SK-N-DZ (cell line): ENCODE data around the gene RSPH10B2. TPM values are rescaled to one million over a fixed set of nuclear protein-coding genes. Genes with fewer than 3 reads are reported as not detected.
"Not testable (repeated sequence)": the region's sequence is repeated elsewhere in the genome, so short reads cannot be mapped to it uniquely, and the experiment has no call there.

Experiments
- DNase-seq: peaks from one replicate; pipeline ENCODE4 v3.0.0-alpha.2; 2015; ENCODE audit warnings: low spot score
- polyA plus RNA-seq, 2 experiments: library from polyadenylated mRNA; depleted of rRNA; stranded (reverse); fragments of >200 nt; gene quantifications; 2 replicates each; pipeline ENCODE4 v1.2.3, GENCODE V29; 2014

Gene RSPH10B2
- not detected in 2 replicates for polyA plus RNA-seq (2014; cell fraction: cytosol; rRNA removed)
- 0.05 TPM in 1 of 2 replicates, not detected in the other for polyA plus RNA-seq (2014; cell fraction: nucleus; rRNA removed)

DNA sequence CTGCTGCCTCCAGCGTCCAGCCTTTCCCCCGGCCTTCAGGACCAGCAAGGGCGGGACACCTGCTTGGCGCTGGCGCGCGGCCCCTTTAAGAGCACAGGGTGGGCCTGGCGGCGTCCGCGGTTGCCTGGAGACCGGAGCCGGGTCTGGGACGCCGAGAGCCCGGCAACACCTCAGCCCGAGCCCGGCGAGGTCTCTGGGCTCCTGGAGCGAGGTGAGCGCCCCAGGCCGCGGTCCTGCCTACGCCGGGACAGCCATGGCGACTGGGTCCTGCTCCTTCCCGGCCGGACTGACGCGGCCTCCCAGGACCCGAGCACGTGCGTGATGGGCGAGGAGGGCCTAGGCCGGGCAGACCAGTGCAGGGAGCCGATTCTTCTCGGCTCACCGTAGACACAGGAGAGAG lies at the start of gene RSPH10B2:
Gene RSPH10B2, plus strand, starts transcription at position 140 of the 400 bp plus-strand sequence. CDS start 3,575 bp downstream, outside the sequence.
- not testable (repeated sequence) for DNase-seq

DNA sequence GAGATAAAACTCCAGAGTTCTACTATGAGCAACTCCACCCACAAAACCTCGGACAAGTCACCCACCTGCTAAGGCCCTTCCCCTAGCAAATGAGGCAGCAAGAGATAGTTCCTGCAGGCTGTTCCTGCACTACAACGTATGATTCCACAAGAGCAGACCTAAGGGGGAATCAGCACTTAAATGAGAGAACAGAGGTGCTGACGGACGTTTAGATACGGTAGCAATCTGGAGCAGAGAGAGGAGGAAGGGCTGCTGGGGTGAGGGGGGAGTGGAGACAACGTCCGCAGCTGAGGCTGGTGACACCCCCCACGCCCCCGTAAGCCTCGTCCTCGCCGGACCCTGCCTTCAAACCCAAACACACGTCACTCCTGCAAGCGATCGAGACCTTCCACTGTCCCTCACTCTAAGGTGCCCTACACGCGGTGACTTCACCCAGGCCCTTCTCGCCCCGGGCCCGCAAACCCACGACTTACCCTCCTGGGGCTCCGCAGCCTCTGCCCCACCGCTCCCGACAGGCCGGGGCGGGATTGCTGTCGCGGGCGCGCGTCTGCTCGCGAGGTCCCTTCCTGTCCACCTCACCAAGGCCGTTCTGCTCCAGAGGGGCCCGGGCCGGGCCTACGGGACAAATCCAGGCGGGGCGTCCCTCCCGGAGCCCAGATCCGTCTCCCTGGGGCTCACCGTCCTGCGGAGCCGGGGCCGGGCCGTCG lies 47.8 kb upstream of the RSPH10B2 start:
- peak; percentile 25 for DNase-seq

DNA sequence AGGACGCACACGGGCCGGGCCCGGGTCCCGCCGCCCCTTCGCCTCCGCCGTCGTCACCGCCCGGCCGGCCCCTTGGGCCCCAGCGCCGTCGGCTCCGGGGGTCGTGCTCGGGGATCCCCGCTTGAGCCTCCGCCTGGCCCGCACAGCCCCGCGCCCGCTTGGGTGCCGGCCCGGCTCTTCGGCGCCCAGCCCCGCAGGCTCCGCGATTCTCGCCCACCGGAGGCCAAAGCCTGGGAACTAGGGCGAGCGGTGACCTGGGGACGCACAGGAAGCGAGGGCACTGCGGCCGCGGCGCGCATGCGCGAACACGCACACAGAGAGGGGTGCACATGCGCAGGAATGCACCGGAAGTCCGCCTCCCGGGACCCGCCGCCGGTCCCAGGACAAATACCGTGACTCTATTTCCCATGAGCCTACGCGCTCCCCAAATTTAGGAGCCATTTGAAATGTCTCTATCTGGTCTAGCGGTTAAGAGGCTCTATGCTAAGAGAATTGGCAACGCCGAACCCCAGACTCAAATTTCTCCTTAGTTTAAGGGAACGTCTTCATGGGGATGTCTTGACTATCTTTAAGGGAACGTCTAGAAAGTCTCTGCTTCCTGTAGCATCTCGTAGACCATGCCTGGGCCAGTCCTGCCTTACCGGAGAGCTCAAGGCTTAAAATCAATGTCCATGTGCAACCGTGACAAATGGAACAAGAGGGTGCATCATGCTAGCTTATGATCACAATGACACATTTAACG lies 47.1 kb upstream of the RSPH10B2 start, which contains the start of gene ZNF12:
Gene ZNF12, minus strand, starts transcription at position 282 of the 742 bp plus-strand sequence. CDS start 1,774 bp downstream, outside the sequence.
- peak; percentile 95 for DNase-seq

DNA sequence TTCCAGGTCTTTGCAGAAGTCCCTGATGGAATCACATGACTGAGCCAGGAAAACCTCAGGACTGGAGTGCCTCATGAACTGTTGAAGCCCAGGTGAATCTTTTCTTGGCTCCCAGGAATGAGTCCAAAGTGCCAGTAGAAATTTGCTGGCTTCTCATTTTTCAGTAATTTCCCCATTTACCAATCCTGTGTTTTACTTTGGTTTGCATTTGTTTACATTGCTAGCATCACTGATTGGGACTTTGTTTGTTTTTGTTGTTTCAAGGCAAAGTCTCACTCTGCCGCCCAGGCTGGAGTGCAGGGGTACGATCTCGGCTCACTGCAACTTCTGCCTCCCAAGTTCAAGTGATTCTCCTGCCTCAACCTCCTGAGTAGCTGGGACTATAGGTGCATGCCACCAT lies 45.6 kb upstream of the RSPH10B2 start:
- DNase-seq = no peak

DNA sequence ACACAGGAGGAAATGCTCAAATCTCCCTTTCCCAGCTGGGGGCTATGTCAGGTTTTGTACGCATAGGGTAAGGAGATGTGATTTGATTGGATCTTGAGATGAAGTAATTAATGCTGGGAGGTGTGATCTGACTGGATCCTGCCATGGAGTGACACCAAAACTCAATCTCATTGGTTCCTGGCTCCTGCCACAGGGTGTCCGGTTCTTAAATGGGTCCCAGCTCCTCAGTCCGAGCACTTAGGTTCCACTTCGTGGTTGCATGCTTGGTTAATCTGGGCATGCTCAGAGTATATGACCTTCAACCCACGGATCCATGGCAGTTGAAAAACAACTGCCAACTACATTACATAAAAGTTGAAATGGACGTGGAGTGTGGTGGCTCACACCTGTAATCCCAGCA lies 44.1 kb upstream of the RSPH10B2 start:
- no peak for DNase-seq

DNA sequence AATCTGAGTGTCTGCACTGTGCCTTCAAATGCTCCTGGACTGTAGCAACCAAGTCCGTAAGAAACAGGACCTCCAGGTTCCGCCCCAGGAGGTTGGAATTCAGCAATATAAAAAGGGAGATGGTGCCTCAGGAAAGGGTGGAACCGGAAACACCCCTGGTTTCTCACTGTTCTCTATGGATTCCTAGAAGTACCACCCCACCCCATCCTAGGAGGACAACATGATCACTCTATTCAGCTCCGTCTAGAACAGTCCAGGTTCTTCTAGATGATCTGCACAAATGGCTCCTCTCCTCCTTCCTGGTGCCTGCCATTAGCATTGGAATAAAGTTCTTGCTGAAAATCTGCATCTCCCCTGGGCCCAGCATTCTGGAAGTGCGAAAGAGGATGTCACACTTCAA lies 39.5 kb upstream of the RSPH10B2 start:
- DNase-seq = no peak

DNA sequence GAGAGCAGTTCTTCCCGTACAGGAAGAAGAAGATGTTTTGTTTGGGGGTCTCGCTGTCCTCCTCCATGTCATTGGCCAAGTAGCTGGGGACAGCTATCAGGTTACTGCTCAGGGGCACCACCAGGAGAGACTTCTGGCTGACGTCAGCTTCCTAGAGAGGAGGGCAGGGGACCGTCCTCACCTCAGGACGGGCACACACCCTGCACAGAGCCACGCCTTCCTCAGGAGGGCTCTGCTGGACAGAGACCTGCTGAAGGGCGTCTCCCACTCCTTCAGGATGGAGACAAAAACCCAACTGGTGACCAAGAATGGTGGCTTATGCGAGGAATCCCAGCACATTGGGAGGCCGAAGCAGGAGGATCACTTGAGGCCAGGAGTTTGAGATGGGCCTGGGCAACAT lies 38.0 kb upstream of the RSPH10B2 start:
- not testable (repeated sequence) for DNase-seq

DNA sequence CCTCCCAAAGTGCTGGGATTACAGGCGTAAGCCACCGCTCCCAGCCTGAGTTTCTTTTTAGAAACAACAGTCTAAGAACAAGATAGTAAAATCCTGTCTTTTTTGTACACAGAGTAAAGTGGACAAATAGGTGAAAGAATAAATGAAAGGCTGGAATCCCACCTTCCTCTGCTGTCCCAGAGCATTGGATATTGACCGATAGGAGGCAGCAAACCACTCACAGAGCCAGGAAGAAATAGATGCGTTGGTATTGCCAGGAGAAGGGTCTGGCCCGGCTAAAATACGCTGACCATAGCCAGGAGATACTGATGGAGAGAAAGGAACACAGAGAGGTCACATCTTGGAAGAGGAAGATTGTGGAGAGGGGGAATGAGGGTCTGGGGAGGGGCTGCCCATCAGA lies 35.8 kb upstream of the RSPH10B2 start:
- DNase-seq = no peak

DNA sequence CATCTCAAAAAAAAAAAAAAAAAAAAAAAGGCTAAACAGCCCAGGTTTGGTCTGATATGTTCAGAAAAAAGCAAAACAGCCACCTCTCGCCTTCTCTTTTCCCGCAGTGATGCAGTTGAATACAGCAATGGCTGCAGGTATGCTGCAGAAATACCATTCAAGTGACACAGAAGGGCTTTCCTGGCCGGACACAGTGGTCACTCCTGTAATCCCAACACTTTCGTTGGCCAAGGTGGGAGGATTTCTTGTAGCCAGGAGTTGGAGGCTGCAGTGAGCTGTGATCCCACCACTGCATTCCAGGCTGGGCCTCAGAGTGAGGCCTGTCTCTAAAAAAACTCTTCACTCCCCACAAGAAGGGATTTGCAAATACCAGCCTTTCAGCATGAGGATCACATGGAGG lies 29.6 kb upstream of the RSPH10B2 start:
- not testable (repeated sequence) for DNase-seq

DNA sequence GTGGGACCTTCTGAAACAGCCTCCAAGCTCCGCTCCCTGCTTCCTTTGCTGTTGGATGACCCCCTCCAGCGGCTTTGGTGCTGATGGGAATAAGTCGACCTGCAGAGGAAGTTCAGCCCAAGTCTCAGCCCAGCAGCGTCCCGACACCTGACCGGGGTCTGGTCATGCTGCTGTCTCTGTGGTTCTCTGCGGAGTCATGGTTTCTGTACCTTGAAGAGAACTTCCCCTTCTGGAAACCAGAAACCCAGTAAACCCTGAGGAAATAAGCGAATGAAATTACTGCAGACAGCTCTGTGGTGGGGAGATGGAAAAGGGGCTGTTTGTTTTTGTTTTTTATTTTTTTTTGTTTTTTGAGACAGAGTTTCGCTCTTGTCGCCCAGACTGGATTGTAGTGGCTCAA lies 28.9 kb upstream of the RSPH10B2 start:
- DNase-seq = no peak

DNA sequence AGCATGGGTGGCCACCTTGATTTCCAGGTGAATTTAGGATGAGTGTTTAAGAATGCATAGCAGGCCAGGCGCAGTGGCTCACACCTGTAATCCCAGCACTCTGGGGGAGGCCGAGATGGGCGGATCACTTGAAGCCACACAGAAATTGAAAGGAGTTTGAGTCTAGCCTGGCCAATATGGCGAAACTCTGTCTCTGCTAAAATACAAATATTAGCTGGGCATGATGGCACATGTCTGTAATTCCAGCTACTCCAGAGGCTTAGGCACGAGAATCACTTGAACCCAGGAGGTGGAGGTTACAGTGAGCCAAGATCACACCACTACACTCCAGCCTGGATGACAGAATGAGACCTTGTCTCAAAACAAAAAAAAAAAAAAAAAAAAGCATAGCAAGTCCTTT lies 27.6 kb upstream of the RSPH10B2 start:
- DNase-seq = not testable (repeated sequence)

DNA sequence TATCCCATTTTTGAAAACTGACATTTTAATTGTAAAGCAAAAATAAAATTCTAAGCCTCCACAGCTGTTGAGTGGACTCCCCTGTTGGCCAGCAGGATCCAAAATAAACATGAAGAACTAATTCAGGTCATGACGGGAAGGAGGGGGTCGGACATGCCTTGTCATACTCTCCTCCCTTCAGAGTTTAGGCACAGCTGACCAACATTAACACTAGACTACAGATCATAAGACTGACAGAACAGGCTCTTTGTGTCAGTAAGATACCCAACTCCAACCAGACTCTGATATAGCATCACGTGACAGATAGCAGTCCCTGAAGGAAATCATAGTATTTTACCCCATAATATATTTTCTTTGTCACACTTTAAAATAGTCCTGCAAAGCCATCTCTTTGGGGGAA lies 26.2 kb upstream of the RSPH10B2 start:
- DNase-seq = no peak

DNA sequence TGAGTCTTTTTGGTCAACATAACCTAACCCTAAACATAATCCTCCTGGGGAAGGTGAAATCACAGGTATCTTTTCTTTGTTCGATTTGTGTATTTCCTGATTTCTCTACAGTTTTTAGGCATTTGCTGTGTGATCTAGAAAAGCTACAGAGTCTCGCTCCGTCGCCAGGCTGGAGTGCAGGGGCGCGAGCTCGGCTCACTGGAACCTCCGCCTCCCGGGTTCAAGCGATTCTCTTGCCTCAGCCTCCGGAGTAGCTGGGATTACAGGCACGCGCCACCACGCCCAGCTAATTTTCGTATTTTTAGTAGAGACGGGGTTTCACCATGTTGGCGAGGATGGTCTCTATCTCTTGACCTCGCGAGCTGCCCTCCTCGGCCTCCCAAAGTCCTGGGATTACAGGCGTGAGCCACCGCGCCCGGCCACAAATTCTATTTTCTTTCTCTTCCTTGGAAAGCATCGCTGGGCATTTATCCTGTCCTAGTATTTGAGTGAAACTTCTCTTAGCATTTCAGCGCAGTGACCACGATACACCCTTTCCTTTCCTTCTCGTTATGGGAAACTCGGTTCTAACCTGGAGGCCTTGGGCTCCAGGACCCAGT lies 24.9 kb upstream of the RSPH10B2 start:
- DNase-seq = not testable (repeated sequence)

DNA sequence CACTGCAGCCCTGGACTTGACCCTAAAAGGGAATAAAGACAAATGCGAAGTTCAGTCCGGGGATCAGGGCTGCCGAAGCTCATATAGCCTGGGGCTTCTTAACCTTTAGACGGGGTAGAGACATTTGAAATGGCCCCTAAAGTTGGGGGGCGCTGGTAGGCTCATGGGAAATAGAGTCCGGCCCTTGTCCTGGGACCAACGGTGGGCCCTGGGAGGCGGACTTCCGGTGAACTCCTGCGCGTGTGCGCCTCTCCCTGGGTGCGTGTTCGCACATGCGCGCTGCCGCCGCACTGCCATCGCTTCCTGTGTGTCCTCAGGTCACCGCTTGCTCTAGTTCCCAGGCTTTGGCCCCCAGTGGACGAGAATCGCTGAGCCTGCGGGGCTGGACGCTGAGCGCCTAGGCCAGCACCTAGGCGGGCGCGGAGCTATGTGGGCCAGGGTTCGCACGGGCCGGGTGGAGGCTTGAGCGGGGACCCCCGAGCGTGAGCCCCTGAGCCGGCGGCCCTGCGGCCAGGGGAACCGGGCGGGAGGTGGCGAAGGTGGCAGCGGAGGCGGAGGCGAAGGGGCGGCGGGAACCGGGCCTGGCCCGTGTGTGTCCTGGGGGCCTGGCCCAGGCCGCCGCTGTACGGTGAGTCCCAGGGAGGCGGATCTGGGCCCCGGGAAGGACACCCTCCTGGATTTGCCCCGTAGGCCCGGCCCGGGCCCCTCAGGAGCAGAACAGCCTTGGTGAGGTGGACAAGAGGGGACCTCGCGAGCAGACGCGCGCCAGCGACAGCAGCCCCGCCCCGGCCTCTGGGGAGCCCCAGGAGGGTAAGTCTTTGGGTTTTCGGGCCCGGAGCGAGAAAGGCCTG lies 24.2 kb upstream of the RSPH10B2 start:
- DNase-seq = peak; percentile 94

DNA sequence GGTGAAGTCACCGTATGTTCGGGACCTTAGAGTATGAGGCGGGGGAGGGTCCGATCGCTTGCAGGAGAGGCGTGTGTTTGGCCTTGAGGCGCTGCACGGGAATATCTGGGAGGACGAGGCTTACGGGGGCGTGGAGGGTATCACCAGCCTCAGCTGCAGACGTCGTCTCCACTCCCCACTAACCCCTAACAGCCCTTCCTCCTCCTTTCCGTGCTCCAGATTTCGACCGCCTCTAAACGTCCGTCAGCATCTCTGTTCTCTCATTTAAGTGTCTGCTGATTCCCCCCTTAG lies 23.6 kb upstream of the RSPH10B2 start:
- no peak for DNase-seq

DNA sequence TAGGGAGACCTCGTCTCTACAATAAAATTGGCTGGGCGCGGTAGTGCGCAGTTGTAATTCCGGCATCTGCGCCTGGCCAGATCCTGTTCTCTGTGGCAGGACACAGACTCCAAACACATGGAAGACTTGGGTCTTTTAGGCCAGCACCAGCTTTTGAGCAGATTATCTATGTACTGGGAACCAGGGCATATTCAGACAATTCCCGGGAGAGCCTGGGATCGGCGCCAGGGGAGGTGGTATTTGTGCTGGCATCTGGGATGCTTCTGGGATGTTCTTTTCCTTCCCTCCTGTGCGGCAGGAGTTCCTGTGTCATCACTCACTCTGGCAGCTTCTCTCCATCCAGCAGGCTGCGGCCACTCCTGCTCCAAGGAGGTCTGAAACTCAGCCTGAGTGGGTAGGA lies 15.5 kb upstream of the RSPH10B2 start:
- not testable (repeated sequence) for DNase-seq

DNA sequence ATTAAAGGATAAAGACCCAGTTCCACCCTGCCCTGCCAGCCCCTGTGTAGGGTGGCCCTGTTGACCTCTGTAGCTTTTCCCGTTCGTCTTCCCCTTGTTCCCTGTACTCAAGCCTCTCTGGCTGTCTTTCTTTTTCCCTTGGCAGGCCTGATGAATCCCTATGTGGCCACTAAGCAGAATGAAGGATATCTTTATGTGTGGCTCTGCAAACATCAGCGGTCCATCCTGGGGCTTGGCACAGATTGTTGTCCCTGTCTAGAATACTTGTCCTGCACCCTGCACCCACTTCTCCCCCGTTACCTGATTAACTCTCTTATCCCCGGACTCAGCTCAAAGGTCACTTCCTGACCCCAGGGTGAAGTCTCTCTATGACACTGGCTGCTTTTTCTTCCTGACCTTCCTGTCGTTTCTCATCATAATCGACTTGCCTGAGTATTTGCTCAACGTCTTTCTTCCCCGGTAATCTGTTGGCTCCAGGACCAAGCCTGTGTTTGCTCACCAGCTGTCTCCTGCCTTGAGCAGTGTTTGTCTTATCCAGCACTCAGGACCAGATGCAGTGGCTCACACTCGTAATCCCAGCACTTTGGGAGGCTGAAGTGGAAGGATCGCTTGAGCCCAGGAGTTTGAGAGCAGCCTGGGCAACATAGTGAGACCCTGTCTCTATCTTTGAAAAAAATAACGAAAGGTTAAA lies 9.3 kb upstream of the RSPH10B2 start:
- not testable (repeated sequence) for DNase-seq

DNA sequence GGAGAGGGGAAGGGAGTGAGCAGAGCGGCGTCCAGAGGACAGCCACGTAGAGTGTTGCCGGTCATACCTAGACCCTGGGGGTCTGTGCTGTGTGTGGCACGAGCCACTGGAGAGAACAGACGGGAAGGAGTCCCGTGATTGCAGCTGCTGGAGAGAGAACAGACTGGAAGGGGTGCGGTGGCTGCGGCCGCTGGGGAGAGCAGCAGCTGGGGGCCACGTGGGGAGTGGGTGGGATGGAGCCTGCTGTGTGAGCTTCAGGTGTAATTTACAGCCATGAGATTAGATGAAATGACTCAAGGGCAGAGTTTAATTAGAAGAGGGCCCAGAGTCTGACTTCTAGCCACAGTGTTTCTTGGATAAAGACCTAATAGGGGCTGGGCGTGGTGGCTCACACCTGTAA lies 4.6 kb upstream of the RSPH10B2 start:
- not testable (repeated sequence) for DNase-seq

DNA sequence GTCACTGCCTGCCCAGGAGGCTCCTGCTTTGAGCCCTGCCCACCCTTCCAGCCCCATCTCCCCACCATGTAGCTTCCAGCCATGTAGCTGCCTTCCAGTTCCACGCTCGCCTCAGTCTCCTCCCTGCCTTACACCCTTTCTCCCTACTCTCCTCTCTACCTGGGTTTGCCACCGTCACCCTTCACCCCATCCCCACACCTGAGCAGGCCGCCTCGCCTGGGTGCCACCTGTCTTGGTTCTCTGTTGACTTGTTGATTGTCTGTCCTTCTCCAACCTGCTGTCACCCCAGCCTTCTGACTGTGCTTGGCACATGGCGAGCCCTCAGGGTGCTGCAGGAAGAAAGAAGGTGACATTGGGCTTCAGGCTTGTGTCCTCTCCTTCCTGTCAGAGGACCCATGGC lies 3.7 kb upstream of the RSPH10B2 start:
- DNase-seq = not testable (repeated sequence)

DNA sequence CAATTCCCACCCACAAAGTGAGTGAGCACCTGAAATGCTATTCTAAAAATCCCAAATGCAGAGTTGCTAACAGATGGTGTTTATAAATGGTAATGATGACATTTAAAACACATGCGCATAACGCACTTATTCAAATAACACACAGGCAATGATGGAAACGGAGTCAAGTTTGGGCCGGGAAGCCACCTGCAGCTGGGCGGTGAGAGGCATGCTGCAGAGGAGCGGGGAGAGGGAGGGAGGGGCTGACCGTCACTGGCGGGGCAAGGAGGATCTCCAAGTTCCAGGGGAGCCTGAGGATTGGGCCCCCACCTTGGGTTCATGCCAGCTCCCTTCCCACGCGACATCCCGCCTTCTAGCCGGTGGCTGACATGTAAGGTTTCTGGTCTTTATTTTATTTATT lies 7.3 kb downstream of the RSPH10B2 start:
- DNase-seq = not testable (repeated sequence)

DNA sequence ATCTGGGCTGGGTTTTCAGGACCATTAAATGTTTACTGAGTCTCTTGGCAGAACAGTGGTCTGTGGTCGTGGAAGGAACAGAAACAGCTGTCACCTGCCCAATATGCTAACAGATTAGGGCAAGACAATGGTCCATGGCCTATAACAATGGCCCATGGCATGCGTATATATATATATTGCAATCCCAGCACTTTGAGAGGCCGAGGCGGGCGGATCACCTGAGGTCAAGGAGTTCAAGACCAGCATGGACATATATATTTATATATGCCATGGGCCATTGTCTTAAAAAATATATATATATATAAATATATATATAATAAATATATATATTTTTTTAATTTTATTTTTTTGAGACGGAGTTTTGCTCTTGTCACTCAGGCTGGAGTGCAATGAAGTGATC lies 27.7 kb downstream of the RSPH10B2 start:
- not testable (repeated sequence) for DNase-seq
